Neural progenitor cell (in vitro differentiated cells): Measurements from ENCODE around the gene ZNF593OS. TPM values are rescaled to one million over a fixed set of nuclear protein-coding genes. Genes with fewer than 3 reads are reported as not detected.

Experiments
- DNase-seq: peaks from one replicate; pipeline ENCODE4 v3.0.0-alpha.2; 2016; ENCODE audit warnings: low spot score
- H2AFZ ChIP-seq: fragments of 200-600 bp; sonication (generic); replicated peaks from 2 replicates; pipeline ENCODE4 v1.6.1; 2016; ENCODE audit warnings: antibody characterized with exemption
- H3F3A ChIP-seq: fragments of 200-600 bp; sonication (generic); 2 replicates; pipeline ENCODE4 v1.6.1; 2016; ENCODE audit warnings: antibody characterized with exemption, low read depth
- H3K27ac ChIP-seq: fragments of 200-600 bp; sonication (generic); 2 replicates; pipeline ENCODE4 v1.5.1; 2016; ENCODE audit warnings: mild to moderate bottlenecking
- H3K27me3 ChIP-seq: fragments of 200-600 bp; sonication (generic); 2 replicates; pipeline ENCODE4 v1.6.1; 2016; ENCODE audit warnings: mild to moderate bottlenecking, moderate library complexity
- H3K36me3 ChIP-seq: fragments of 200-600 bp; sonication (generic); 2 replicates; pipeline ENCODE4 v1.5.1; 2016
- H3K4me1 ChIP-seq: fragments of 200-600 bp; sonication (generic); 2 replicates; pipeline ENCODE4 v1.6.1; 2016; ENCODE audit warnings: mixed run types
- H3K4me2 ChIP-seq: fragments of 200-600 bp; sonication (generic); 2 replicates; pipeline ENCODE4 v1.6.1; 2016
- H3K4me3 ChIP-seq: fragments of 200-600 bp; sonication (generic); 2 replicates; pipeline ENCODE4 v1.5.1; 2016
- H3K79me2 ChIP-seq: fragments of 200-600 bp; sonication (generic); 2 replicates; pipeline ENCODE4 v1.6.1; 2016; ENCODE audit warnings: low read depth
- H3K9ac ChIP-seq: fragments of 200-600 bp; sonication (generic); 2 replicates; pipeline ENCODE4 v1.6.1; 2016
- H3K9me3 ChIP-seq: fragments of 200-600 bp; sonication (generic); 2 replicates; pipeline ENCODE4 v1.5.1; 2016; ENCODE audit warnings: low read depth
- H4K20me1 ChIP-seq: fragments of 200-600 bp; sonication (generic); 2 replicates; pipeline ENCODE4 v1.6.1; 2016; ENCODE audit warnings: low read depth
- H3K27ac Mint-ChIP-seq: 3 replicates; pipeline ENCODE4 v1.8.0; 2021; ENCODE audit warnings: mixed read lengths
- H3K27me3 Mint-ChIP-seq: 2 replicates; pipeline ENCODE4 v1.8.0; 2022; ENCODE audit warnings: low read depth, mild to moderate bottlenecking, inconsistent platforms, moderate library complexity, mixed read lengths; ENCODE audit not compliant: insufficient read depth
- H3K36me3 Mint-ChIP-seq: 3 replicates; pipeline ENCODE4 v1.8.0; 2021; ENCODE audit warnings: mixed read lengths
- H3K4me1 Mint-ChIP-seq: 3 replicates; pipeline ENCODE4 v1.8.0; 2021; ENCODE audit warnings: mixed read lengths
- H3K4me3 Mint-ChIP-seq: 3 replicates; pipeline ENCODE4 v1.8.0; 2021; ENCODE audit warnings: mild to moderate bottlenecking, moderate library complexity, mixed read lengths
- H3K9me3 Mint-ChIP-seq: 3 replicates; pipeline ENCODE4 v1.8.0; 2020; ENCODE audit warnings: mixed read lengths
- CTCF ChIP-seq: fragments of 200-600 bp; sonication (generic); IDR thresholded peaks from 2 replicates; pipeline ENCODE4 v1.5.1; 2017; ENCODE audit warnings: antibody characterized with exemption, mild to moderate bottlenecking
- EZH2 ChIP-seq: fragments of 200-600 bp; sonication (generic); IDR thresholded peaks from 2 replicates; pipeline ENCODE4 v1.6.1; 2017; ENCODE audit warnings: antibody characterized with exemption, mild to moderate bottlenecking, moderate library complexity
- EZH2phosphoT487 ChIP-seq: fragments of 200-600 bp; sonication (generic); IDR thresholded peaks from 2 replicates; pipeline ENCODE4 v1.6.1; 2017; ENCODE audit warnings: antibody characterized with exemption
- total RNA-seq: library from RNA; depleted of rRNA; stranded (reverse); fragments of >200 nt; gene quantifications from 2 replicates; pipeline ENCODE4 v1.2.3, GENCODE V29; 2015; ENCODE audit warnings: low replicate concordance

The ZNF593OS gene
- total RNA-seq, 1 donor from 2014 or later, result 0.67 TPM

- Histone ChIP-seq H3K36me3 (no peaks in the 10 kb centered on the region), H3F3A (peaks cover 57% of the 10 kb centered on the region), H3K27ac (no peak overlapping the region), H3K4me2 (peak overlapping the region; percentile 83), H3K4me1 (peaks cover 43% of the 10 kb centered on the region), H4K20me1 (no peaks in the 10 kb centered on the region), H3K27me3 (peaks cover 58% of the 10 kb centered on the region), H3K4me3 (peak overlapping the region; percentile 58), H3K9me3 (no peaks in the 10 kb centered on the region), H2AFZ (peak overlapping the region; percentile 95), H3K9ac (no peak overlapping the region), H3K79me2 (no peaks in the 10 kb centered on the region)
- Mint-ChIP-seq H3K36me3 (no peaks in the 10 kb centered on the region), H3K27ac (peak overlapping the region; percentile 82), H3K4me3 (peak overlapping the region; percentile 80), H3K27me3 (peaks cover 39% of the 10 kb centered on the region), H3K9me3 (no peaks in the 10 kb centered on the region), H3K4me1 (peaks cover 59% of the 10 kb centered on the region)
- TF ChIP-seq EZH2, result no peak
- TF ChIP-seq CTCF, result peak; percentile 76
- peak; percentile 91 for DNase-seq
Measured at GRCh38 chr1:26164036-26164860, 7.4 kb downstream of the ZNF593OS start.

- H3K4me1 Mint-ChIP-seq, result peaks cover 59% of the 10 kb centered on the region
- no peaks in the 10 kb centered on the region for H3K36me3 Mint-ChIP-seq
- Histone ChIP-seq H4K20me1 (no peaks in the 10 kb centered on the region), H3K9me3 (no peaks in the 10 kb centered on the region), H2AFZ (no peak overlapping the region), H3K27me3 (peaks cover 59% of the 10 kb centered on the region), H3F3A (peaks cover 51% of the 10 kb centered on the region), H3K36me3 (no peaks in the 10 kb centered on the region), H3K79me2 (no peaks in the 10 kb centered on the region), H3K27ac (no peak overlapping the region), H3K9ac (no peak overlapping the region), H3K4me3 (peak overlapping the region; percentile 58), H3K4me1 (peaks cover 43% of the 10 kb centered on the region), H3K4me2 (peak overlapping the region; percentile 83)
- H3K27ac Mint-ChIP-seq, result no peak overlapping the region
- H3K4me3 Mint-ChIP-seq, result peak overlapping the region; percentile 71
- H3K27me3 Mint-ChIP-seq, result peaks cover 41% of the 10 kb centered on the region
- DNase-seq, result no peak
- no peaks in the 10 kb centered on the region for H3K9me3 Mint-ChIP-seq
- TF ChIP-seq CTCF (no peak), EZH2phosphoT487 (no peak), EZH2 (no peak)
Measured at GRCh38 chr1:26163684-26164035, 8.0 kb downstream of the ZNF593OS start.

- Histone ChIP-seq H3K27ac (no peak overlapping the region), H3K27me3 (peaks cover 73% of the 10 kb centered on the region), H3K4me3 (peak overlapping the region; percentile 50), H3K9me3 (no peaks in the 10 kb centered on the region), H2AFZ (peak overlapping the region; percentile 98), H3K36me3 (no peaks in the 10 kb centered on the region), H3K4me2 (peak overlapping the region; percentile 75), H3K9ac (no peak overlapping the region), H3K4me1 (peaks cover 52% of the 10 kb centered on the region), H4K20me1 (no peaks in the 10 kb centered on the region), H3K79me2 (no peaks in the 10 kb centered on the region), H3F3A (peaks cover 46% of the 10 kb centered on the region)
- peak overlapping the region; percentile 80 for H3K4me3 Mint-ChIP-seq
- H3K36me3 Mint-ChIP-seq, result no peaks in the 10 kb centered on the region
- no peak for DNase-seq
- peaks cover 38% of the 10 kb centered on the region for H3K27me3 Mint-ChIP-seq
- TF ChIP-seq CTCF (no peak), EZH2 (peak; percentile 9)
- H3K9me3 Mint-ChIP-seq, result no peaks in the 10 kb centered on the region
- H3K4me1 Mint-ChIP-seq, result peaks cover 60% of the 10 kb centered on the region
- H3K27ac Mint-ChIP-seq, result peak overlapping the region; percentile 70
Measured at GRCh38 chr1:26162220-26162709, 9.4 kb downstream of the ZNF593OS start.
